HEK293 (cell line): Measurements from ENCODE around the gene LGALS3BP.

Source experiments
- MEIS1 ChIP-seq: sonication (generic); formaldehyde crosslinking; IDR thresholded peaks from 2 replicates; pipeline ENCODE4 v1.8.1; 2022; ENCODE audit warnings: missing genetic modification reagents, mild to moderate bottlenecking, borderline replicate concordance
- SP2 ChIP-seq: fragments of 450-650 bp; formaldehyde crosslinking; IDR thresholded peaks from 2 replicates; pipeline ENCODE4 v1.5.1; 2016; ENCODE audit warnings: missing biosample characterization, missing genetic modification characterization
- ZBTB48 ChIP-seq: fragments of 450-650 bp; formaldehyde crosslinking; IDR thresholded peaks from 2 replicates; pipeline ENCODE4 v1.5.1; 2016; ENCODE audit warnings: missing biosample characterization, missing genetic modification characterization
- ZFP37 ChIP-seq: fragments of 450-650 bp; formaldehyde crosslinking; IDR thresholded peaks from 2 replicates; pipeline ENCODE4 v1.5.1; 2016; ENCODE audit warnings: missing biosample characterization, missing genetic modification characterization
- ZIC2 ChIP-seq: fragments of 450-650 bp; formaldehyde crosslinking; IDR thresholded peaks from 2 replicates; pipeline ENCODE4 v1.5.1; 2016; ENCODE audit warnings: missing biosample characterization, missing genetic modification characterization
- ZNF350 ChIP-seq: fragments of 450-650 bp; formaldehyde crosslinking; IDR thresholded peaks from 2 replicates; pipeline ENCODE4 v1.5.0; 2017; ENCODE audit warnings: missing biosample characterization, mild to moderate bottlenecking, missing genetic modification characterization
- ZNF426 ChIP-seq: fragments of 450-650 bp; formaldehyde crosslinking; IDR thresholded peaks from 2 replicates; pipeline ENCODE4 v1.5.1; 2017; ENCODE audit warnings: missing biosample characterization, missing genetic modification characterization, mild to moderate bottlenecking, inconsistent platforms, moderate library complexity
- ZNF473 ChIP-seq: fragments of 450-650 bp; formaldehyde crosslinking; IDR thresholded peaks from 2 replicates; pipeline ENCODE4 v1.5.1; 2017; ENCODE audit warnings: missing biosample characterization, missing genetic modification characterization
- ZNF621 ChIP-seq: fragments of 450-650 bp; formaldehyde crosslinking; IDR thresholded peaks from 2 replicates; pipeline ENCODE4 v1.5.1; 2017; ENCODE audit warnings: missing biosample characterization, missing genetic modification characterization
- ZNF843 ChIP-seq: fragments of 450-650 bp; formaldehyde crosslinking; IDR thresholded peaks from 2 replicates; pipeline ENCODE4 v1.5.1; 2016; ENCODE audit warnings: missing biosample characterization, missing genetic modification characterization
- TF ChIP-seq, protein P1 (sequence below): fragments of 450-650 bp; formaldehyde crosslinking; IDR thresholded peaks from 2 replicates; pipeline ENCODE4 v1.5.1; 2016; ENCODE audit warnings: missing biosample characterization, missing genetic modification characterization
- TF ChIP-seq, protein P2 (sequence below): fragments of 450-650 bp; formaldehyde crosslinking; IDR thresholded peaks from 2 replicates; pipeline ENCODE4 v1.5.1; 2016; ENCODE audit warnings: missing biosample characterization, missing genetic modification characterization, low read depth
- TF ChIP-seq, protein P3 (sequence below): fragments of 450-650 bp; formaldehyde crosslinking; IDR thresholded peaks from 2 replicates; pipeline ENCODE4 v1.5.1; 2016; ENCODE audit warnings: missing biosample characterization, missing genetic modification characterization
- TF ChIP-seq, protein P4 (sequence below): fragments of 450-650 bp; formaldehyde crosslinking; conservative IDR thresholded peaks from 2 replicates; pipeline ENCODE4 v1.5.1; 2016; ENCODE audit warnings: low read depth, missing biosample characterization, missing genetic modification characterization

Gene LGALS3BP

DNA sequence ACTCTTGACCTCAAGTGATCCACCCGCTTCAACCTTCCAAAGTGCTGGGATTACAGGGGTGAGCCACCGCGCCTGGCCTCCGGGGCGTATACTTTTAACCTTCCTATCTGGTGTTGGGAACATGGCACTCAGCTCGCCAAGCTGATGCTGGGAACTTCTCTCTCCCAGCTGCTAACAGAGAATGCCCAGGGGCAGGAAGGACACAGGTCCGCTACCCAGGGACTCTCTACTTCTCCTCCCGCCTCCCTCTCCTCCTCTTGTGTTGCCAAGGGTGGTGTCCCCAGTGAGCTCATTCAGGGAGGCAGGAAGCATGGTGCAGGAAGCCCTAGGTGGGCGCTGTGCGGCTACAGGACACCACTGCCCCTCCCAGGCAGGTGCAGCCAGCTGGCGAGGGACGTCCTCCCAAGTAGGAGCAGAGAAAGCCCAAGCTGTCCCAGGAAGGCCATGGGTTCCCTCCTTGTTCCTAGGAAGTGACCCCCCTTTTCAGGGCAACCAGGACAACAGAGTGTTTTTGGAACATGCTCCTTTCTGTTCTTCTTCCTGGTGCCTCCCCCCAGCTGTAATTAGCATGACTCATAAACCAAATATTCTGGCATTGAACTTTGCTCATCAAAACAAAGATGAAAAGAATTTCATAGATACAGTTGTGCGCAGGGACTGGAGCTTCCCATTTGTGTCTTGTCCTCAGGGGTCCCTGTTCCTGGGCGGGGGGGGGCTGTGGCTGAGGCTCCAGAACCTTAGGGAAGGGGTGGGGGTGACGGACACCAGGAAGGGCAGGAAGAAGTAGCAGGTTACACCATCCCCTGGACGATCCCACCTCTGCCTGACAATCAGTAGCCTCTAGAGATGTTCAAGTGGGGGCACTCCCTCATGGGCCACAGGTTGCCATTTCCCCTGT lies 46.9 kb upstream of the LGALS3BP start (continued):
- TF ChIP-seq ZBTB48 (tag by site-specific recombination) = 0 out of 2 replicates have a peak, but pooled peaks have one; percentile 24
- TF ChIP-seq ZNF621 = no peak
- no peak for TF ChIP-seq ZNF843 (tag by site-specific recombination)
- 0 out of 2 replicates have a peak, but pooled peaks have one; percentile 26 for TF ChIP-seq ZFP37 (tag by site-specific recombination)
- TF ChIP-seq ZIC2 = peak; percentile 75
- TF ChIP-seq SP2 (tag by site-specific recombination) = peak; percentile 39
- TF ChIP-seq, protein P1, sequence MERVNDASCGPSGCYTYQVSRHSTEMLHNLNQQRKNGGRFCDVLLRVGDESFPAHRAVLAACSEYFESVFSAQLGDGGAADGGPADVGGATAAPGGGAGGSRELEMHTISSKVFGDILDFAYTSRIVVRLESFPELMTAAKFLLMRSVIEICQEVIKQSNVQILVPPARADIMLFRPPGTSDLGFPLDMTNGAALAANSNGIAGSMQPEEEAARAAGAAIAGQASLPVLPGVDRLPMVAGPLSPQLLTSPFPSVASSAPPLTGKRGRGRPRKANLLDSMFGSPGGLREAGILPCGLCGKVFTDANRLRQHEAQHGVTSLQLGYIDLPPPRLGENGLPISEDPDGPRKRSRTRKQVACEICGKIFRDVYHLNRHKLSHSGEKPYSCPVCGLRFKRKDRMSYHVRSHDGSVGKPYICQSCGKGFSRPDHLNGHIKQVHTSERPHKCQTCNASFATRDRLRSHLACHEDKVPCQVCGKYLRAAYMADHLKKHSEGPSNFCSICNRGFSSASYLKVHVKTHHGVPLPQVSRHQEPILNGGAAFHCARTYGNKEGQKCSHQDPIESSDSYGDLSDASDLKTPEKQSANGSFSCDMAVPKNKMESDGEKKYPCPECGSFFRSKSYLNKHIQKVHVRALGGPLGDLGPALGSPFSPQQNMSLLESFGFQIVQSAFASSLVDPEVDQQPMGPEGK (tag by site-specific recombination) = peak; percentile 77; the same call in 1 of the 2 replicates
- TF ChIP-seq, protein P2, sequence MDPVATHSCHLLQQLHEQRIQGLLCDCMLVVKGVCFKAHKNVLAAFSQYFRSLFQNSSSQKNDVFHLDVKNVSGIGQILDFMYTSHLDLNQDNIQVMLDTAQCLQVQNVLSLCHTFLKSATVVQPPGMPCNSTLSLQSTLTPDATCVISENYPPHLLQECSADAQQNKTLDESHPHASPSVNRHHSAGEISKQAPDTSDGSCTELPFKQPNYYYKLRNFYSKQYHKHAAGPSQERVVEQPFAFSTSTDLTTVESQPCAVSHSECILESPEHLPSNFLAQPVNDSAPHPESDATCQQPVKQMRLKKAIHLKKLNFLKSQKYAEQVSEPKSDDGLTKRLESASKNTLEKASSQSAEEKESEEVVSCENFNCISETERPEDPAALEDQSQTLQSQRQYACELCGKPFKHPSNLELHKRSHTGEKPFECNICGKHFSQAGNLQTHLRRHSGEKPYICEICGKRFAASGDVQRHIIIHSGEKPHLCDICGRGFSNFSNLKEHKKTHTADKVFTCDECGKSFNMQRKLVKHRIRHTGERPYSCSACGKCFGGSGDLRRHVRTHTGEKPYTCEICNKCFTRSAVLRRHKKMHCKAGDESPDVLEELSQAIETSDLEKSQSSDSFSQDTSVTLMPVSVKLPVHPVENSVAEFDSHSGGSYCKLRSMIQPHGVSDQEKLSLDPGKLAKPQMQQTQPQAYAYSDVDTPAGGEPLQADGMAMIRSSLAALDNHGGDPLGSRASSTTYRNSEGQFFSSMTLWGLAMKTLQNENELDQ = no peak
- no peak for TF ChIP-seq ZNF473 (tag by site-specific recombination)
- no peak for TF ChIP-seq ZNF426 (tag by site-specific recombination)
- TF ChIP-seq, protein P3, sequence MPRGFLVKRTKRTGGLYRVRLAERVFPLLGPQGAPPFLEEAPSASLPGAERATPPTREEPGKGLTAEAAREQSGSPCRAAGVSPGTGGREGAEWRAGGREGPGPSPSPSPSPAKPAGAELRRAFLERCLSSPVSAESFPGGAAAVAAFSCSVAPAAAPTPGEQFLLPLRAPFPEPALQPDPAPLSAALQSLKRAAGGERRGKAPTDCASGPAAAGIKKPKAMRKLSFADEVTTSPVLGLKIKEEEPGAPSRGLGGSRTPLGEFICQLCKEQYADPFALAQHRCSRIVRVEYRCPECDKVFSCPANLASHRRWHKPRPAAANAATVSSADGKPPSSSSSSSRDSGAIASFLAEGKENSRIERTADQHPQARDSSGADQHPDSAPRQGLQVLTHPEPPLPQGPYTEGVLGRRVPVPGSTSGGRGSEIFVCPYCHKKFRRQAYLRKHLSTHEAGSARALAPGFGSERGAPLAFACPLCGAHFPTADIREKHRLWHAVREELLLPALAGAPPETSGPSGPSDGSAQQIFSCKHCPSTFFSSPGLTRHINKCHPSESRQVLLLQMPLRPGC = 0 out of 2 replicates have a peak, but pooled peaks have one; percentile 31
- no peak for TF ChIP-seq ZNF350 (tag by site-specific recombination)
- TF ChIP-seq MEIS1 (CRISPR knock-in tag) = no peak
- TF ChIP-seq, protein P4, sequence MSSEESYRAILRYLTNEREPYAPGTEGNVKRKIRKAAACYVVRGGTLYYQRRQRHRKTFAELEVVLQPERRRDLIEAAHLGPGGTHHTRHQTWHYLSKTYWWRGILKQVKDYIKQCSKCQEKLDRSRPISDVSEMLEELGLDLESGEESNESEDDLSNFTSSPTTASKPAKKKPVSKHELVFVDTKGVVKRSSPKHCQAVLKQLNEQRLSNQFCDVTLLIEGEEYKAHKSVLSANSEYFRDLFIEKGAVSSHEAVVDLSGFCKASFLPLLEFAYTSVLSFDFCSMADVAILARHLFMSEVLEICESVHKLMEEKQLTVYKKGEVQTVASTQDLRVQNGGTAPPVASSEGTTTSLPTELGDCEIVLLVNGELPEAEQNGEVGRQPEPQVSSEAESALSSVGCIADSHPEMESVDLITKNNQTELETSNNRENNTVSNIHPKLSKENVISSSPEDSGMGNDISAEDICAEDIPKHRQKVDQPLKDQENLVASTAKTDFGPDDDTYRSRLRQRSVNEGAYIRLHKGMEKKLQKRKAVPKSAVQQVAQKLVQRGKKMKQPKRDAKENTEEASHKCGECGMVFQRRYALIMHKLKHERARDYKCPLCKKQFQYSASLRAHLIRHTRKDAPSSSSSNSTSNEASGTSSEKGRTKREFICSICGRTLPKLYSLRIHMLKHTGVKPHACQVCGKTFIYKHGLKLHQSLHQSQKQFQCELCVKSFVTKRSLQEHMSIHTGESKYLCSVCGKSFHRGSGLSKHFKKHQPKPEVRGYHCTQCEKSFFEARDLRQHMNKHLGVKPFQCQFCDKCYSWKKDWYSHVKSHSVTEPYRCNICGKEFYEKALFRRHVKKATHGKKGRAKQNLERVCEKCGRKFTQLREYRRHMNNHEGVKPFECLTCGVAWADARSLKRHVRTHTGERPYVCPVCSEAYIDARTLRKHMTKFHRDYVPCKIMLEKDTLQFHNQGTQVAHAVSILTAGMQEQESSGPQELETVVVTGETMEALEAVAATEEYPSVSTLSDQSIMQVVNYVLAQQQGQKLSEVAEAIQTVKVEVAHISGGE (tag by site-specific recombination) = peak; percentile 80
